Activated T-helper 1 cell treated with anti-CD3 and anti-CD28 coated beads, Interleukin-2, amount 50 U/mL, for 16 hours (primary cell): ENCODE measurements around the gene SOCS2.

ENCODE experiments used
- DNase-seq, 2 donors: peaks; one replicate each; pipeline ENCODE4 v3.0.0-alpha.2; 2020; ENCODE audit warnings: low read depth in 1 of 2, low spot score in 1 of 2

The SOCS2 gene

DNA sequence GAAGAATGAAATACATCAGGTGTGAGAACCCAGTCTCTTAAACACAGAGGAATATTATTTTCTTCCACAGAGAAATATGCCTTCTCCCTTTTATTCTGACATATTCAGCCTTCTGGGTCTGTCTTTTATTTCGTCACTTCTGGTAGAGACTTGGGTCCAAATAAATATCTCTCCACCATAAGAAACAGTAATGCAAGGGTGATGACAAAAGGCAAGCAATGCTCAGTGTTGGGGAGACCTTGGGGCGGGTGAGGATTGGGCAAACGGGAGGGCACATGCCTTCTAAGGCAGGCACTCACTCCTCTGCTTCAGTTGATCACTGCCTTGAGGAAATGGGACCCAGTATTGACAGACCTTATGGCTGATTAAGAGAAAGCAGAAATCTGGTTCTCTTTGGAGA, 6.7 kb upstream of the SOCS2 start:
- DNase-seq = no peak

- DNase-seq = no peak
Observed at GRCh38 chr12:93567174-93567573, 5.3 kb upstream of the SOCS2 start.

DNA sequence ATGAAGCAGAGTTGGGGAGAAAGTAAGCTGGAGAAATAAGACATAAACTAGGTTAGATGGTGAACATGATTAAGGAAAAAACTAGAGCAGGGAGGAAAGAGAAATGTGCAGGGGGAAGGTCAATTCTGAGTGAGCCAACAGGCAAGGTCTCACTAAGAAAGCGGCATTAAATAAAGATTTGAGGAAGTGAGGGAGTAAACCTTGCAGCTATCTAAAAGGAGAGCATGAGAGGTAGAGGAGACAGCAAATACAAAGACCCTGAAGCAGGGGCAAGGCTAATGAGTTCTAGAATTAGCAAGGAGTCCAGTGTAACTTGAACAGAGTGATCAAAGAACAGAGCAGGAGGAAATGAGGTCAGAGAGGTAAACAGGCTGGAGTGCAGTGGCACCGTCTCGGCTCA, 4.4 kb upstream of the SOCS2 start:
- DNase-seq = no peak

DNA sequence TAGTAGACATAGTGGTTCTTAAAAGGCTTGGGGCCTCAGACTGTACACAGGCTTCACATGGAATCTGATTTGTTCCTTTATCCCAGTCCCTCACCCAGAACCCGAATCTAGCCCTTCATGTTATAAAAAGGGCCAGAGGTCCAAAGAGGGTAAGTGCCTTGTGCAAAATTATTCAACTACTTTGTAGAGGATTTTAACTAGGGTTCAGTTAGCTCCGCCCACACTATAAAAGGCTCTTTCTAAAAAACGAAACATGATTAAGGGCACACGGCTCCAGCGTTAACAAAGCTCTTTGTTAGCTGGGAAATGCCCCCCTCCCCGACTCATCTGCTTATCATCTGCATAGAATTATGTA, 3.2 kb upstream of the SOCS2 start:
- no peak for DNase-seq

GRCh38 chr12:93569656-93570551, 2.6 kb upstream of the SOCS2 start:
- DNase-seq = peak; percentile 53 to 61

DNA sequence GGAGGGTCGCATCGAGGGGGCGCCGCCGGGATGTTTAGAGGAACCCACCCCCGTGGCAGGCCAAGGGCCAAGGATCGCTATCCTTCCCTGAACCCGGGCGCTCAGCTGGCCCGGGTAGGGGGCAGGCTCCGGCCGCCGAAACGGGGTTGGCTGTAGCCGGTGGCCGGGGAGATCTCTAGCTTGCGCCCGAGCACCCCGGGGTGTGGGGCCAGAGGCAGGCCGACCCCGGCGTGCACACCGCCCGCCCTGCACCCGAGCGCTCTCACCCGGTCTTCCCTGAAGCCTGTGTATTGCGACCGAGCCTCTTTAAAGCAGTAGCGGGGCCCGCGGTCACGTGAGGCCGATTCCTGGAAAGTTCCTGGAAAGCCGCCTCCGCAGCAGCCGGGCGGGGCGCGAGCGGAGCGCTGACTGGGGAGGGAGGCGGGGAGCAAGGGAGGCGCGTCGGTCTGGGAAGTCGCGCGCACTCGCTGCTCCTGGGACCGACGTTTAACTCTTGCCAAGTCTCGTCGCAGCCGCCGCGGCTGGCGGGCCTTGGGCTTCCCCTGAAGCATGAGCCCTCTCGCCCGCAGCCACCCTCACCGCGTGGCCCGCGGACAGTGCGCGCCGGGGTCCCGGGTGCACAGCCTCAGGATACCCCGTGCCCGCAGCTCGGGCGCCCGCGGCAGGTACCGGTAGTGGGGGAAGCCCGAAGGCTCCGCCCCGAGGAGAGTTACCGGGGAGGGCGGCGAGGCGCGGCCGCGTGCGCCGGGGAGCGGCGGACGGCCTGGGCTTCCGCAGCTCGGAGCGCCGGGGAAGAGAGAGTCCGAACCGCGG, 1.7 kb upstream of the SOCS2 start:
- DNase-seq = peak; percentile 52 to 84

GRCh38 chr12:93571365-93571924, 1.0 kb upstream of the SOCS2 start:
- DNase-seq = peak; percentile 24 to 52

DNA sequence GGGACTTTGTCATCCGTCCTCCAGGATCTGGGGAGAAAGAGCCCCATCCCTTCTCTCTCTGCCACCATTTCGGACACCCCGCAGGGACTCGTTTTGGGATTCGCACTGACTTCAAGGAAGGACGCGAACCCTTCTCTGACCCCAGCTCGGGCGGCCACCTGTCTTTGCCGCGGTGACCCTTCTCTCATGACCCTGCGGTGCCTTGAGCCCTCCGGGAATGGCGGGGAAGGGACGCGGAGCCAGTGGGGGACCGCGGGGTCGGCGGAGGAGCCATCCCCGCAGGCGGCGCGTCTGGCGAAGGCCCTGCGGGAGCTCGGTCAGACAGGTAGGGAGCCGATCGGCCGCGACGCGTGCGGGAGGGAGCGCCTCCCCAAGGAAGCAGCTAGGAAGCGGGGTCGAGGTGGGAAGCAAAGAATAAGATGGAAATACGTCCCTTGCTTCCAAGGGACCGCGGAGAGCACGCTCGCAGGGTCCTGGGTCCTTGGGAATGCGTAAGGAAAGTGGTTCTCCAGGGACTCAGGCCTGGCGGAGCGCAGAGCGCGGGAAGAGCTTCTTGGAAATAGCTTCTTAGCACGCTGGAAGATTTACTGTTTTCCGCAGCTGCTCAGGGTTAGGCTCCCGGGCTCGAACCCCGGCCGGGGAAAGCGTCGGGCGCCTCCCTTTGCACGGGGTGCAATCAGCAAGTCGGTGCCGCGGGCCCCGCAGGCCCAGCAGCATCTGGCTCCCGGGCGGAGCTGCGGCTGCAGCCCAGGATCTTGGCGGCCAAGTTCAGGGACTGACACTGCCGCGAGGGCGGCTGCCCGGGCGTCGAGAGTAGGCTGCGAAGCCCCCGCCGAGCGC, 457 bp downstream of the SOCS2 start:
- peak in 1 of 2 donors; percentile 4 for DNase-seq

DNA sequence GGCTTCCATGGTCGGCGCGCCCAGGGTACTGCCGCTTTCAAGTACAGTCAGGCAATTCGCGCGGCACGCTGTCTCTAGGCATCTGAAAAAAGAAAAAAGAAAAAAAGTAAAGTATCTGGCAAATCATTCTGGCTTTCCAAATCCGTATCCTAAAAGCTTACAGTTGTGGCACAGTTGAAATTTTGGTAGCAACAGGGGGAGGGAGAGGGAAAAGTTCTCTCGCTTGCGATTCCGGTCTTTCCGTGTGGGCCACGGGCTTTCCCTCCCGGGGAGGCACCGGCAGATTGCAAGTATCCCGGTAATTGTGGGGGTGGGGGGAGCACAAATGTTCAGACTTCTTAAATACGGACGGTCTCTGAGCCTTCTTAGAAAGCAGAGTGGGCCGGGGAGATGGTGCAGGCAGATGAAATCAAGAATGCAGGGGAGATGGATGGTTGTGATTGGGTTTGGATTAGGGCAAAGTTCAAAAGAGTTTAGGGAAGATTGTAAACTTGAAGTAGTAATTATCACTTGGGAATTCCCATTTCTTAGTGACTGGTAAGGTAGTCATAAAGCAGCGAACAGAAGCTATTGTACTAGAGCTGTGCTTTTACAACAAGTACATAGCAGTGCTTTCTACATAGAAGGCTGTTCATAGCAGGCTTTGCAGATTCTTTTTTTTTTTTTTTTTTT, 1.2 kb downstream of the SOCS2 start:
- DNase-seq = no peak

- DNase-seq = no peak
Observed at GRCh38 chr12:93577222-93577621, 4.7 kb downstream of the SOCS2 start.

DNA sequence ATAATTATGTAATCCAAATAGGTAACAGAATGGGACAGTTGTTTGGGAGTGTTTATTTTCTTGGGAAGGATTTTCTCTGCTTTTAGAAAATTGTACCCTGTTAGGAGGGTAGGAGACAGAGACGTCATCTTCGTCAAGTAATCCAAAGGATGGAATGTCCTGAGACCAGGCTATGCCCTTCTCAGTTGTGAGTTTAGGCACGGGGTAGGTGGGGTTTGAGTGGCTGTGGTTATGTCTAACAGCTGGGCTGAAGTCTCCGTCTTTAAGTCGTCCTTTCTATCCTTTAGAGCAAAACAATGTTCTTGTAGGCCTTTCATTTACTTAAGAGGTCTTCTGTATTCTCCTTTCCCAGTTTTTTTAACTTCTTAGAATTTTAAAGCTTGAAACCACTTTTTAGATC, 5.7 kb downstream of the SOCS2 start:
- no peak for DNase-seq

DNA sequence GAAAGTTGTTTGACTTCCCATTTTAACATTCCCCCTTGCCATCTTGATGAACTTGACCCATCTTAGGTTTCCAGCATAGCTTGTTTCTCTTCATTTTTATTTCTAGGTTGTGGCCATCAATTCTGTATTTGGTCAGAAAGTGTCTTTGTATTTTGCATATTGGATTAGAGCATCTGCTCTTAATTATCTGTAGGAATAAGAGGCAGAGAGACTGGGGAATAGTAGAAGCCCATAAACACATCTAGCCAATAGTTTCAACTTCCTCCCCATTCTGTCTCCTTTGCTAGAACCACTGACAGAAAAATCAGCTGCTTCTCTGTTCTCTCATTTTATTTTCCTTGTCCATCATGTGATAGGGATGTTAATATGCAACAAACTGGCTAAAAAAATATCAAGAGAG, 8.2 kb downstream of the SOCS2 start:
- DNase-seq = no peak

DNA sequence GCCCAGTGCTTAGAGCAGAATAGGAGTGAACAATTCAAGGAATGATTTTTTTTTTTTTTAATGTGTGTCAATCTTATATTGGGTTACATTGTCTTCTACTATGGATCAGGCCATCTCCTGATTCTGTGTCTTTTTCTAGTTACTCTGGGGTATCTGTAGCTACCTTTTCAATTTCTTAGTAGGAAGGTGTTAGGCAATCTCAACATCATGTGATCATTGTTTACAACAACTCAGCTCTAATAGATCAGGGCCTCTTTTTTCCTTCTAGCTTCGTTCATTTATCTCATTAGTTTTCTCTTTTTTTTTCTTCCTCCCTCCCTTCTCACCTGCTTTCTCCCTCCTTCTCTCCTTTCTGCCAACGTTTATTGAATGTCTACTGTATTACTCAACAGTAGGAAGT, 8.9 kb downstream of the SOCS2 start:
- DNase-seq = no peak

GRCh38 chr12:93582351-93582750, 9.9 kb downstream of the SOCS2 start:
- no peak for DNase-seq

GRCh38 chr12:93583627-93584392, 11.3 kb downstream of the SOCS2 start:
- no peak for DNase-seq

DNA sequence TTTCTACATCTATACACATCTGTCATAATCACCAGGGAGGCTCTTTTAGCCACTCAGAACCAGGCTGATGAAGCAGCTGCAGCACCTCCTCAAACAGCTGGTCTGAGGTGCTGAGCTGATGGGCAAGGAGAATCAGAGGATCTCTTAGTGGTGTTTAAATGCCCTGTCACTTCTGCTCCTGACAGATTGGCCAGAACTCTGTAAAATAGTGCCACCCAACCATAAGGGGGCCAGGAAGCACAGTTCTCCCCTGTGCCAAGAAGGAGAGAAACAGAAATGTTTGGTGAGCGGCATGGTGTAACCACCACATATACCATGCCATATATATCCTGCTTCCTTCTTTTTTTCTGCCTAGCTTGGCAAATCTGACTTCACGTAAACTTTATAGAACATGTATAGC, 12.8 kb downstream of the SOCS2 start:
- no peak for DNase-seq

GRCh38 chr12:93587611-93588010, 15.1 kb downstream of the SOCS2 start:
- no peak for DNase-seq

DNA sequence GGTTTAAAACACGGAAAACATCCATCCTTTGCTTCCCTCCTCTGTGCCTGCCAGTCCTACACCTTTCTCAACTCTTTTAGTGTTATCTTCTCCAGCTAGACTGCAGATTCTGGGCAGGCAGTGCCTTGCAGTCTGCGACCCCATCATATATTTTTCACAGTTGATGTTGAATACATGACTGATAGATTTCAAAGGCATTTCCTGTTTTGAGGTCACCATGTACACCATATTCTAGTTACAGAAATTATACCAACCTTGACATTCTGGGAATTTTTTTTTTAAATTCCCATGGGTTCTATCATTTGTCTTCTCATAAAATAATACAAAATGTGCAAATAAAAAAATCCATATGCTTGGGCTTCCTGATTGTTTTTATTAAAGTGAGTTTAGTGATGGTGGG, 16.6 kb downstream of the SOCS2 start:
- no peak for DNase-seq

DNA sequence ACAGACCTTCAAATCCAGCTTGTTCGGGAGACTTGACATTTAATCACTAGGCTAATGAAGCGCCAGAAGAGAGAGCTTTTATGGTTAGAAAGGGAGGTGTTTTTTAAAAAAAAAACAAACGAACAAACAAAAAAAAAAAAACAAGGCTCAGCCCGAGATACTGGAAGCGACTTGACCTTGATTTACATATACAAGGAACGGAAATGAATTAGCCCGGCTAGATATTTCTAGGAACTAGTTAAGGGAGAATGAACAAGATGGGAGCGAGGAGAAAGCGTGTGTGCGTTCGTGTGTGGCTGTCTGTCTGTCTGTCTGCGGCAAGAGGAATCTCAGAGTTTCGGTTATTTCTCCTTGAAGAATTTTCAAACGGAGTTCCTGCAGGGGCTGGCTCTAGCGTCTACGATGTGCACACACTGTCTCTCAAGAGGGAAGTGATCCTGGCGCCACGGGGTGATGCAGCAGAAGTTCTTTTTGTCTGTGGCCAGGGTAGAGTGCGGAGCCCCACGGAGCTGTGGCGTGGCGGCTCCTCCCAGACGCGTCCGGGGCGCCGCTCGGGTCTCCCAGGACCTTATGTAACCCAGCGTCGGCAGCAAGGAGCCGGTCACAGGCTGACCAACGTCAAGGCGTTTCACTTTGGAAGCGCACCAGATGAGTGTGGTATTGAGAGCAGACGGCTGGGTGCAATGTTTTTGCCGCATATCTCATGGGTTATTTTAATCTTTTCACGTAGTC, 18.8 kb downstream of the SOCS2 start:
- peak in 1 of 2 donors; percentile 1 for DNase-seq
